NCI-H146 treated with DMSO at 0.1 percent for 48 hours (cell line): Measurements from ENCODE around the gene ONECUT1.

Experiments used
- DNase-seq: peaks from one replicate; lab custom pipeline; 2025; ENCODE audit not compliant: unreplicated experiment; lab: John Stamatoyannopoulos, UW

Gene ONECUT1

GRCh38 chr15:52733696-52734255 is 56.4 kb downstream of the ONECUT1 start:
- no peak for DNase-seq

GRCh38 chr15:52733088-52733487 is 57.0 kb downstream of the ONECUT1 start:
- no peak for DNase-seq

GRCh38 chr15:52732551-52732950 is 57.6 kb downstream of the ONECUT1 start:
- DNase-seq, result no peak

GRCh38 chr15:52731732-52732470 is 58.2 kb downstream of the ONECUT1 start:
- no peak for DNase-seq

- DNase-seq, result no peak
Observed at GRCh38 chr15:52731004-52731403, 59.1 kb downstream of the ONECUT1 start.

- DNase-seq, result no peak
Observed at GRCh38 chr15:52730594-52730993, 59.5 kb downstream of the ONECUT1 start.

- DNase-seq, result no peak
Observed at GRCh38 chr15:52730173-52730572, 60.0 kb downstream of the ONECUT1 start.

GRCh38 chr15:52728899-52729298 is 61.2 kb downstream of the ONECUT1 start:
- no peak for DNase-seq

- peak; percentile 25 for DNase-seq
Observed at GRCh38 chr15:52727815-52728214, 62.3 kb downstream of the ONECUT1 start.

- DNase-seq, result no peak
Observed at GRCh38 chr15:52726195-52726594, 63.9 kb downstream of the ONECUT1 start.

- no peak for DNase-seq
Observed at GRCh38 chr15:52718551-52718950, 71.6 kb downstream of the ONECUT1 start.

GRCh38 chr15:52717924-52718323 is 72.2 kb downstream of the ONECUT1 start:
- no peak for DNase-seq

GRCh38 chr15:52717481-52717880 is 72.7 kb downstream of the ONECUT1 start:
- DNase-seq, result no peak

- DNase-seq, result no peak
Observed at GRCh38 chr15:52716536-52716935, 73.6 kb downstream of the ONECUT1 start.

GRCh38 chr15:52715411-52715810 is 74.7 kb downstream of the ONECUT1 start:
- no peak for DNase-seq

- DNase-seq, result no peak
Observed at GRCh38 chr15:52714968-52715367, 75.2 kb downstream of the ONECUT1 start.

GRCh38 chr15:52710708-52711389 is 79.3 kb downstream of the ONECUT1 start:
- no peak for DNase-seq

GRCh38 chr15:52710050-52710707 is 80.0 kb downstream of the ONECUT1 start:
- DNase-seq, result no peak

GRCh38 chr15:52709187-52709981 is 80.8 kb downstream of the ONECUT1 start:
- DNase-seq, result peak; percentile 61
